HFF-Myc (cell line): ENCODE data around the gene FNIP1.

Experiments used
- DNase-seq: peaks from one replicate; pipeline ENCODE4 v3.0.0-alpha.2; 2011; ENCODE audit warnings: low read depth; ENCODE audit errors: extremely low read depth
- H3K4me3 ChIP-seq: replicated peaks from 2 replicates; pipeline ENCODE4 v1.5.1; 2011; ENCODE audit warnings: low read depth, mild to moderate bottlenecking, control low read depth, low read length
- TF ChIP-seq, protein P1 (sequence below): IDR thresholded peaks from 2 replicates; pipeline ENCODE4 v1.5.1; 2012; ENCODE audit warnings: mild to moderate bottlenecking, low read depth, low read length, control low read depth; ENCODE audit errors: missing control alignments

FNIP1 gene

DNA sequence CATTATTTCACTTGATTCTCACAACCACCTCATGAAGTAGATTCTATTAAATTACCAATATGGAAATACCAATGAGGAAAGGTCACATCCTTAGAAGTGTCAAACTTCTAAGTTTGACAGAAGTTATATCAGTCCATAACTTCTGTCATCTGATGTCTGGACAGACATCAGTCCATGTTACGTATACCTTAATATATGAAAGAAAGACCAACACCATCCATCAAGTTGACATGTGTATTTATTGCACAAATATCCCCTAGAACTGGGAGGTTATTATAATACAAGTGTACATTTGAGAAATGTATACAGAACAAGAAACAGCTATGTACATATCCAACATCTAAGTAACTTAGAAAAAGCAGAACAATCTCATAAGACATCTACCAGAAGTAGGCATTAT lies 155.3 kb downstream of the FNIP1 start:
- no peak overlapping the region for H3K4me3 ChIP-seq
- DNase-seq, result no peak
- TF ChIP-seq, protein P1, sequence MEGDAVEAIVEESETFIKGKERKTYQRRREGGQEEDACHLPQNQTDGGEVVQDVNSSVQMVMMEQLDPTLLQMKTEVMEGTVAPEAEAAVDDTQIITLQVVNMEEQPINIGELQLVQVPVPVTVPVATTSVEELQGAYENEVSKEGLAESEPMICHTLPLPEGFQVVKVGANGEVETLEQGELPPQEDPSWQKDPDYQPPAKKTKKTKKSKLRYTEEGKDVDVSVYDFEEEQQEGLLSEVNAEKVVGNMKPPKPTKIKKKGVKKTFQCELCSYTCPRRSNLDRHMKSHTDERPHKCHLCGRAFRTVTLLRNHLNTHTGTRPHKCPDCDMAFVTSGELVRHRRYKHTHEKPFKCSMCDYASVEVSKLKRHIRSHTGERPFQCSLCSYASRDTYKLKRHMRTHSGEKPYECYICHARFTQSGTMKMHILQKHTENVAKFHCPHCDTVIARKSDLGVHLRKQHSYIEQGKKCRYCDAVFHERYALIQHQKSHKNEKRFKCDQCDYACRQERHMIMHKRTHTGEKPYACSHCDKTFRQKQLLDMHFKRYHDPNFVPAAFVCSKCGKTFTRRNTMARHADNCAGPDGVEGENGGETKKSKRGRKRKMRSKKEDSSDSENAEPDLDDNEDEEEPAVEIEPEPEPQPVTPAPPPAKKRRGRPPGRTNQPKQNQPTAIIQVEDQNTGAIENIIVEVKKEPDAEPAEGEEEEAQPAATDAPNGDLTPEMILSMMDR, result no peak

DNA sequence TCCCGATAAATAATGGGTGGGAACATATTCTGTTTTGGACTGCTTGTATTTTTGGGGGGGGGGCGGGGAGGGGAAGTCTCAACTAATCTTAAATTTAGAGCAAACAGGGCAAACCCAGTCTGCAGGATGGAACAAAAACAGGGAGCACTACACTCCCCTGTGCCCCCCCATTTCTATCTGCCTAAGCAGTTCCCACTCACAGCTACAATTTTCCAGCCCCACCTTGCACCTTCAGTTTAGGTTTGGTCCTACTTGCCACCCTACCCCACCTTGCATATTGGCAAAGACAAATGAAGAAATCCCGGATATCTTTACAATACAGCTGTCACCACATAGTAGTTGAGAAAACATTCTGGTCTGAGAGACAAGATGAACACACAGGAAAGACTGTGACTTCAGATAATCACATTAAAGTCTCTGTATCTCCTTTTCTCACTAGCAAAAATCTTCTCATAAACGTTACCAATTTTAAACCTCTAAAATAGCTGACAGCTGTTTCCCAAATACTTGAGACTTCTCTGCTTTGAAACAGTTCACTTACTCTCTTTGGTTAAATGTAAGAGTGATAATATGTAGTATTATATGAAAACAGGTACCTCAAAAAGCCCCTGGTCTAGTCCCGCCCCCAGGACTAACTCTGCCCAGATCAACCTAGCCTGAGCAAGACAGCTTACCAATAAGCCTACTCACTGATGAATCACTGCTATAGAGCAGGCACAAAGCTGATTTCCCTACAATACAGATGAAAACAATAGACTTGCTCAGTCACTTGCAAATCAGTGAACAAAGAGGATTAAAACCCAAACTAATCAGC lies 156.6 kb downstream of the FNIP1 start:
- no peak for DNase-seq
- TF ChIP-seq, protein P1, result no peak

DNA sequence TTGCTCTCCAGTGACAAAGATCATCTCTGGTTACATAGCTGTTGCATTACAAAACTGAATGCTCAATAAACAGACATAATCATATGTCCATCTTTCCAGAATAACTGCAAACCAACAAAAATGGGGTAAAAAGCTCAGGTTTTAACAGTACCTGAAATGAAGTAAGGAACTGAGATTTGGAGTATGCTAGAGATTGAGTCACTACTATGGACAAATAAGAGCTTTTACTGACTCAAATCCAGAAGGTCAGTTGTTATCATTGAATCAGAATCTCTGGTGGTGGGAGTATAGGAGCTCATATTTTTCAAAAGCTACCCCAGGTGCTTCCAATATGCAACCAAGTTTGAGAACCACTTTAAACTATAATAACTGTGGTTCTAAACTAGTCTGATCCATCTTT lies 157.7 kb downstream of the FNIP1 start:
- H3K4me3 ChIP-seq, result no peak overlapping the region
- DNase-seq, result no peak
- TF ChIP-seq, protein P1, result no peak

More for the DNA sequence above, 156.6 kb downstream of the FNIP1 start:
- no peak overlapping the region for H3K4me3 ChIP-seq

DNA sequence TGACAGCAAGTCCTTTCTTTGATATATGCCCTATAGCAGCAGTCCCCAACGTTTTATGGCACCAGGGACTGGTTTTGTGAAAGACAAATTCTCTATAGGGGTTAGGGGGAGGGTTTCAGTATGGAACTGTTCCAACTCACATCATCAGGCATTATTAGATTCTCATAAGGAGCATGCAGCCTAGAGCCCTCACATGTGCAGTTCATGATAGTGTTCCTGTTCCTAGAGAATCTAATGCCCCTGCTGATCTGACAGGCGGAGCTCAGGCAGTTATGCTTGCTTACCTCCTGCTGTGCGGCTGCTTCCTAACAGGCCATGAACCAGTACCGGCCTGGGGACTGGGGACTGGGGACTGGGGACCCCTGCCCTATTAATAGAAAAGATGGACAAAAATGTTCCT lies 159.1 kb downstream of the FNIP1 start:
- DNase-seq, result no peak
- no peak overlapping the region for H3K4me3 ChIP-seq
- TF ChIP-seq, protein P1, result no peak

DNA sequence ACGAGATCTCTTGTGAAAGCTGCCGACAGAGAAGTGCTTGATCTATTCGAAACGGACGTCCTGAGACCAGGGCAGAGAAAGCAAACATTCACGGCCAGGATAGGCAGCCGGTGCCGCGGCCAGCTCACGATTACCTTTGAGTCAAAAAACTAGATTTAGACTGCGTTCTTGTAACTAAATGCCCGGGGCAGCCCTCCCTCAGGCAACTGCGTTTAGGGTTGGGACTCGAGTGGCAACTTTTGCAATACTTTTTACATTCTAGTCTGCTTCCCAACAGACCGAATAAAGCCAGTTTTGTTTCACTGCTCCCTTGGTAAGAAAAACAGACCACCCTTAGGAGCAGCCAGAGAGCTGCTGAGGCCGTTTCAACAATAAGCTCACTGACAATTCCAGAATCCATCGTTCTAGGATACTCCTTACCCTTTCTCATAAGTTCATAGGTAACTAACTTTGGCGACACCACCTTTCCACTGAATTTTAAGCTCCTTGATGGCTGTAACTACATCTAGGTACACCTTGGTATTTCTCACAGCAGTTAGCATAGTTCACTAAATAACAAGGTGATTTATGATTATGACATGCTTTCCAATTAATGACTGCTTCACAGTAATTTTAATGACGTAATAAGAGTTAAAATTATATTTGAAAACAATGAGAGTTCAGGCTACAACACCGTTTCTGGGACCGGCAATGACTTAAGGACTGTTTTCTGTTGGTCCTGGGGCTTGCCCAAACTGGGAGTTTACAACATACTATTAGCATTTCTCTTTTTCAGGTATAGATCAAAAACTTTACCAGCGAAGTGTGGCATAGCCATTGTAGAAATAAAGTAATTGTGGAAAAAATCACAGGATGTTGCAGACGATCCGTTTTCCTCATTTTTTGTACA lies 160.9 kb downstream of the FNIP1 start:
- TF ChIP-seq, protein P1, result no peak
- peak overlapping the region; percentile 79 for H3K4me3 ChIP-seq
- no peak for DNase-seq

DNA sequence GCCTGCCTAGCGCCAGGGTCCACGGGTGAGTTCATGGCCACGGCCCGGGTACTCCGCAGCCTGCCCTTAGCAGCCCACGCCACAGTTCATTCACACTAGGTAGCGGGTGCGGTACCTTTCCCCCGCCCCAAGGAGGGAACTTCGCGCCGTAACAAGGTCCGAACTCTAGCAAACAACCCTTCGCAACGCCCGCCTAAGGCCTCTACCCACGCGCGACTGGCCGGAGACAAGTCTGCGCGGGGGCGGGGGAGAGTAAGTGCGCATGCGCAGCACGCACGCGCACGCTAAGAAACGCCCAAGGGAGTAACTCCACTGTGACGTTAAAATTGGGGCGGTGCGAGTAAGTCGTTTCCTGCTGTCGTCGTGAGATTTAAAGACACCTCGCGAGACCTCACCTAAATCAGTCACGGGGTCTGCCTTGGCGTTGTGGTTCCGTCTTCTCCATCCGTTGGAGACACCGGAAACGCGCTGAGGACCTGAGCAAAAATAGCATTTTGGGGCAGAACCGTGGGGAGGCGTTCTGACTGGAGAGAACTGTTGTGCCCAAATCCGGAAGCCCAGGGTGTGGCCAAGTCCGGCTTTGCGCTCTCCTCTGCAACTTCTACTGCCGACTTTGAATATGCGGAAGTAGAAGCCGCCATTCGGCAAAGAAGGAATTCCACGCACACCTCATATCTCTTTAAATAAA lies 161.7 kb downstream of the FNIP1 start, which contains the start of gene RAPGEF6:
RAPGEF6 (minus strand) TSS at position 234 of the 688 bp plus-strand sequence; CDS start at position 35, 199 bp downstream.
- TF ChIP-seq, protein P1, result no peak
- DNase-seq, result peak; percentile 100
- peak within 1 kb of the TSS; percentile 79 for H3K4me3 ChIP-seq
